Ascending aorta (tissue), 2 donors: ENCODE measurements around the gene RAP1GAP2. TPM values are rescaled to one million over a fixed set of nuclear protein-coding genes. Genes with fewer than 3 reads are reported as not detected.

ENCODE experiments used
- DNase-seq, 2 donors: peaks; one replicate each; pipeline ENCODE4 v3.0.0-alpha.2; 2019; ENCODE audit warnings: low spot score in 2 of 2
- H3K27ac ChIP-seq, 2 donors: fragments of 200-600 bp; sonication (generic); one replicate each; pipeline ENCODE4 v1.5.1; 2016 to 2017; ENCODE audit warnings: mild to moderate bottlenecking in 1 of 2
- H3K27me3 ChIP-seq: fragments of 200-600 bp; sonication (generic); one replicate; pipeline ENCODE4 v1.5.1; 2017
- H3K36me3 ChIP-seq, 2 donors: fragments of 200-600 bp; sonication (generic); one replicate each; pipeline ENCODE4 v1.5.1; 2016
- H3K4me1 ChIP-seq, 2 donors: fragments of 200-600 bp; sonication (generic); one replicate each; pipeline ENCODE4 v1.5.1; 2016 to 2017; ENCODE audit warnings: mild to moderate bottlenecking in 1 of 2
- H3K4me3 ChIP-seq, 2 donors: fragments of 200-600 bp; sonication (generic); one replicate each; pipeline ENCODE4 v1.5.1; 2016 to 2017; ENCODE audit warnings: mild to moderate bottlenecking in 1 of 2
- H3K9me3 ChIP-seq, 2 donors: fragments of 200-600 bp; sonication (generic); one replicate each; pipeline ENCODE4 v1.5.1; 2016
- CTCF ChIP-seq, 3 experiments: fragments of 200-600 bp in 2 of 3; fragments of 450-650 bp in 1 of 3; sonication (generic) in 2 of 3; IDR thresholded peaks; one replicate each; pipeline ENCODE4 v1.5.1; 2016 to 2019; ENCODE audit warnings: antibody characterized with exemption in 3 of 3, mild to moderate bottlenecking in 1 of 3, moderate library complexity in 1 of 3
- intact Hi-C: fragments of 100-400 bp; cut with DNase I; formaldehyde crosslinking; loops from one replicate; pipeline ENCODE4 v1.15.1; 2023
- total RNA-seq: library from RNA; depleted of rRNA; stranded (reverse); fragments of >200 nt; gene quantifications from one replicate; pipeline ENCODE4 v1.1.0, GENCODE V29; 2016

The RAP1GAP2 gene
- total RNA-seq, 1 donor from 2014 or later: 1.6 TPM

- intact Hi-C loops: no loop called here
- H3K27ac ChIP-seq: no peak overlapping the region
- no peaks in the 10 kb centered on the region for H3K4me1 ChIP-seq
- peak in 1 of 2 donors; percentile 45 for DNase-seq
- H3K9me3 ChIP-seq: no peaks in the 10 kb centered on the region
- no peak overlapping the region for H3K4me3 ChIP-seq
- no peaks in the 10 kb centered on the region for H3K27me3 ChIP-seq
- no peaks in the 10 kb centered on the region for H3K36me3 ChIP-seq
- TF ChIP-seq CTCF (IDR thresholded peaks at IDR 0.05): no peak
These were observed 236.3 kb downstream of the RAP1GAP2 start for GRCh38 chr17:3032258-3033247.

GRCh38 chr17:3033248-3033640, 237.0 kb downstream of the RAP1GAP2 start:
- Histone ChIP-seq H3K9me3 (no peaks in the 10 kb centered on the region), H3K4me3 (no peak overlapping the region), H3K27ac (no peak overlapping the region), H3K4me1 (no peaks in the 10 kb centered on the region), H3K27me3 (no peaks in the 10 kb centered on the region), H3K36me3 (no peaks in the 10 kb centered on the region)
- intact Hi-C loops: no loop called here
- no peak for DNase-seq
- no peak for TF ChIP-seq CTCF (IDR thresholded peaks at IDR 0.05)

GRCh38 chr17:3033741-3034577, 237.7 kb downstream of the RAP1GAP2 start:
- H3K27ac ChIP-seq: no peak overlapping the region
- no peaks in the 10 kb centered on the region for H3K27me3 ChIP-seq
- intact Hi-C loops: no loop called here
- no peak for TF ChIP-seq CTCF (IDR thresholded peaks at IDR 0.05)
- no peaks in the 10 kb centered on the region for H3K36me3 ChIP-seq
- H3K9me3 ChIP-seq: no peaks in the 10 kb centered on the region
- DNase-seq: no peak
- no peak overlapping the region for H3K4me3 ChIP-seq
- H3K4me1 ChIP-seq: no peaks in the 10 kb centered on the region

- Histone ChIP-seq H3K27me3 (no peaks in the 10 kb centered on the region), H3K36me3 (no peaks in the 10 kb centered on the region), H3K9me3 (no peaks in the 10 kb centered on the region), H3K4me1 (no peaks in the 10 kb centered on the region), H3K4me3 (no peak overlapping the region), H3K27ac (no peak overlapping the region)
- intact Hi-C loops: no loop called here
- DNase-seq: no peak
- no peak for TF ChIP-seq CTCF (IDR thresholded peaks at IDR 0.05)
These were observed 238.3 kb downstream of the RAP1GAP2 start for GRCh38 chr17:3034578-3034920.

- no peaks in the 10 kb centered on the region for H3K9me3 ChIP-seq
- DNase-seq: no peak
- no peaks in the 10 kb centered on the region for H3K27me3 ChIP-seq
- no peaks in the 10 kb centered on the region for H3K36me3 ChIP-seq
- no peak for TF ChIP-seq CTCF (IDR thresholded peaks at IDR 0.05)
- H3K4me1 ChIP-seq: no peaks in the 10 kb centered on the region
- intact Hi-C loops: no loop called here
- H3K27ac ChIP-seq: no peak overlapping the region
- no peak overlapping the region for H3K4me3 ChIP-seq
These were observed 239.2 kb downstream of the RAP1GAP2 start for GRCh38 chr17:3035256-3035967.
